BJ (cell line): Measurements from ENCODE around the gene CPED1. TPM values are rescaled to one million over a fixed set of nuclear protein-coding genes. Genes with fewer than 3 reads are reported as not detected.
"Not testable (repeated sequence)": the region's sequence is repeated elsewhere in the genome, so short reads cannot be mapped to it uniquely, and the experiment has no call there.

ENCODE experiments used
- CTCF ChIA-PET: fragments of 350-600 bp; formaldehyde crosslinking; extraction: SDS; loops from one replicate; lab custom pipeline; 2021; ENCODE audit warnings: antibody characterized with exemption, inconsistent platforms; lab: Yijun Ruan, JAX
- POLR2A ChIA-PET: fragments of 300-600 bp; sonication (Branson Sonifier 250); formaldehyde crosslinking; extraction: SDS; loops from one replicate; lab custom pipeline; 2021; ENCODE audit warnings: antibody characterized with exemption; lab: Charles Lee
- DNase-seq: peaks from one replicate; pipeline ENCODE4 v3.0.0-alpha.2; 2011; ENCODE audit warnings: low read depth
- H3K27me3 ChIP-seq: 2 replicates; pipeline ENCODE4 v1.6.0; 2011; ENCODE audit warnings: low read length; ENCODE audit not compliant: control insufficient read depth, insufficient read depth
- H3K36me3 ChIP-seq: 2 replicates; pipeline ENCODE4 v1.5.1; 2011; ENCODE audit warnings: low read length; ENCODE audit not compliant: control insufficient read depth, insufficient read depth
- H3K4me3 ChIP-seq: 2 replicates; pipeline ENCODE4 v1.5.1; 2011; ENCODE audit warnings: low read depth, mild to moderate bottlenecking, control low read depth, low read length
- polyA plus RNA-seq: library from polyadenylated mRNA; depleted of rRNA; stranded (reverse); fragments of >200 nt; gene quantifications from 2 replicates; pipeline ENCODE4 v1.2.3, GENCODE V29; 2011
- TF ChIP-seq, protein P1 (sequence below): IDR thresholded peaks from 2 replicates; pipeline ENCODE4 v1.5.1; 2011; ENCODE audit warnings: low read depth, mild to moderate bottlenecking, control low read depth, inconsistent platforms, low read length, moderate library complexity; ENCODE audit not compliant: insufficient read depth

Gene CPED1
- polyA plus RNA-seq, 1 experiment = 18.3 TPM

DNA sequence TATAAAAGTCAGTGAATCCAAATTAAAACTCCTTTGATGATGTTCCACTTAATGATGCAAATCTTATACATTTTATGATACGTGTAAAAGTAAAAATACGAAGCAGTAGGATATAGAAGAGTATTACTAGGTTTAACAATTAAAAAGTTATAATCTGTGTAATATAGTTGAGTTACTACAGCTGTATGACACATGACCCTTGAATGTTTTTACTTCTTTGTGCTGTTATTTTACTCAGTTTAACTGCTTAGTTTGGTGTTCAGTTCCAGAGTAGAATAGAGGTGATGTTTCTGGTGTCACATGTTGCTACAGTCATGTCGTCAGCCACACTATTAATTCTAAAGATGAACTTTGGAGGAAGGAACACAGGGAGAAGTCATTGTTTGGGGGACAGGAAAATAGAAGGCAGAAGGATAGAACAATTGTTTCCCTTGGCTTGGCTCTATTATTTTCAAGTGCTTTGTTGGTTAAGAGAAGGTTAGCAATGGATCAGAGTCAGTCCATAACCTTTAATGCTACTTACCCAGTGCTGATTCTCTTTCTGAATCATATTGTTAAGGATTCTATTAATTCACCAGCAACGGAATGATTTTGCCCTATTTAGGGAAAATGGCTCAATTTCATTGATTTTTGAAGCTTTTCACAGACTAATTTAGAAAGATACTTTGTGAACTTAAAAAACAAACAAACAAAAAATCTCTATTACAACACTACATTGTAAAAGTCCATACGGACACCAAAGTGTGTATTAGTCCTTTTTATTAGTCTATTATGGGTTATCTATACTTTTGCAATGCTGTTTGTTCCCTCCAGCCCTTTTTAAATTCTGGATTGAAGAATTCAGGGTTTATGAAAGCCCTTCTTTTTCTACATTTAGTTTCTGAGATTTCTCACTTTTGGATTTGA lies 73.4 kb downstream of the CPED1 start:
- H3K27me3 ChIP-seq = no peaks in the 10 kb centered on the region
- POLR2A ChIA-PET = interaction anchor here (0.6 kb wide), 1 partner anchor 62 kb away, joined by 4 read pairs; no protein-coding TSS in a partner anchor
- TF ChIP-seq, protein P1, sequence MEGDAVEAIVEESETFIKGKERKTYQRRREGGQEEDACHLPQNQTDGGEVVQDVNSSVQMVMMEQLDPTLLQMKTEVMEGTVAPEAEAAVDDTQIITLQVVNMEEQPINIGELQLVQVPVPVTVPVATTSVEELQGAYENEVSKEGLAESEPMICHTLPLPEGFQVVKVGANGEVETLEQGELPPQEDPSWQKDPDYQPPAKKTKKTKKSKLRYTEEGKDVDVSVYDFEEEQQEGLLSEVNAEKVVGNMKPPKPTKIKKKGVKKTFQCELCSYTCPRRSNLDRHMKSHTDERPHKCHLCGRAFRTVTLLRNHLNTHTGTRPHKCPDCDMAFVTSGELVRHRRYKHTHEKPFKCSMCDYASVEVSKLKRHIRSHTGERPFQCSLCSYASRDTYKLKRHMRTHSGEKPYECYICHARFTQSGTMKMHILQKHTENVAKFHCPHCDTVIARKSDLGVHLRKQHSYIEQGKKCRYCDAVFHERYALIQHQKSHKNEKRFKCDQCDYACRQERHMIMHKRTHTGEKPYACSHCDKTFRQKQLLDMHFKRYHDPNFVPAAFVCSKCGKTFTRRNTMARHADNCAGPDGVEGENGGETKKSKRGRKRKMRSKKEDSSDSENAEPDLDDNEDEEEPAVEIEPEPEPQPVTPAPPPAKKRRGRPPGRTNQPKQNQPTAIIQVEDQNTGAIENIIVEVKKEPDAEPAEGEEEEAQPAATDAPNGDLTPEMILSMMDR = no peak
- H3K4me3 ChIP-seq = no peak overlapping the region
- no peaks in the 10 kb centered on the region for H3K36me3 ChIP-seq
- CTCF ChIA-PET = interaction anchor here (0.8 to 1.6 kb wide), 3 partner anchors 8 to 75 kb away, joined by 3 to 5 read pairs (median 4); no protein-coding TSS in a partner anchor
- no peak for DNase-seq

DNA sequence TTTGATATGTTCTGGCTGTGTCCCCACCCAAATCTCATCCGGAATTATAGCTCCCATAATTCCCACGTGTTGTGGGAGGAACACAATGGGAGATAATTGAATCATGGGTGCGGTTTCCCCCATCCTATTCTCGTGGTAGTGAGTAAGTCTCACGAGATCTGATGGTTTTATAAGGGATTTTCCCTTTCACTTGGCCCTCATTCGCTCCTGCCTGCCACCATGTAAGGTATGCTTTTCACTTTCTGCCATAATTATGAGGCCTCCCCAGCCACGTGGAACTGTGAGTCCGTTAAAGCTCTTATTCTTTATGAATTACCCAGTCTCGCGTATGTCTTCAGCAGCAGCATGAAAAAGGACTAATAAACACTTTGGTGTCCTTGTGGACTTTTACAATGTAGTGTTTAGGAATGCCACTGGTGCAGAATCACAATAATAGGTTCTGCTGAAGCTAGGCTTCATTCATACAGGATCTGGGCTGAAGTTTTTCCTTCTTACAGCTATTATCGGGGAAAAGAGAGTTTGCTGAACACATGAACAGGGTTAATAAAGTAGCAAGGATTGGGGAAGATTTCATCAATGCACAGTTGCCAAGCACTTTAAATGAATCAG lies 74.3 kb downstream of the CPED1 start:
- no peak for DNase-seq
- ChIA-PET CTCF (interaction anchor here (0.6 to 1.5 kb wide), 5 partner anchors 9 to 75 kb away, joined by 3 to 5 read pairs (median 3); partner anchors contain the start of gene CPED1), POLR2A (interaction anchor here (0.6 kb wide), 1 partner anchor 13 kb away, joined by 8 read pairs; no protein-coding TSS in a partner anchor)
- TF ChIP-seq, protein P1 = no peak
- no peaks in the 10 kb centered on the region for H3K36me3 ChIP-seq
- H3K4me3 ChIP-seq = no peak overlapping the region
- H3K27me3 ChIP-seq = no peaks in the 10 kb centered on the region

DNA sequence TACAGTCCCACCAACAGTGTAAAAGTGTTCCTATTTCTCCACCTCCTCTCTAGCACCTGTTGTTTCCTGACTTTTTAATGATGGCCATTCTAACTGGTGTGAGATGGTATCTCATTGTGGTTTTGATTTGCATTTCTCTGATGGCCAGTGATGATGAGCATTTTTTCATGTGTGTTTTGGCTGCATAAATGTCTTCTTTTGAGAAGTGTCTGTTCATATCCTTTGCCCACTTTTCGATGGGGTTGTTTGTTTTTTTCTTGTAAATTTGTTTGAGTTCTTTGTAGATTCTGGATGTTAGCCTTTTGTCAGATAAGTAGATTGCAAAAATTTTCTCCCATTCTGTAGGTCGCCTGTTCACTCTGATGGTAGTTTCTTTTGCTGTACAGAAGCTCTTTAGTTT lies 79.2 kb downstream of the CPED1 start:
- H3K4me3 ChIP-seq, H3K27me3 ChIP-seq, DNase-seq, POLR2A ChIA-PET, CTCF ChIA-PET, H3K36me3 ChIP-seq: not testable (repeated sequence)

DNA sequence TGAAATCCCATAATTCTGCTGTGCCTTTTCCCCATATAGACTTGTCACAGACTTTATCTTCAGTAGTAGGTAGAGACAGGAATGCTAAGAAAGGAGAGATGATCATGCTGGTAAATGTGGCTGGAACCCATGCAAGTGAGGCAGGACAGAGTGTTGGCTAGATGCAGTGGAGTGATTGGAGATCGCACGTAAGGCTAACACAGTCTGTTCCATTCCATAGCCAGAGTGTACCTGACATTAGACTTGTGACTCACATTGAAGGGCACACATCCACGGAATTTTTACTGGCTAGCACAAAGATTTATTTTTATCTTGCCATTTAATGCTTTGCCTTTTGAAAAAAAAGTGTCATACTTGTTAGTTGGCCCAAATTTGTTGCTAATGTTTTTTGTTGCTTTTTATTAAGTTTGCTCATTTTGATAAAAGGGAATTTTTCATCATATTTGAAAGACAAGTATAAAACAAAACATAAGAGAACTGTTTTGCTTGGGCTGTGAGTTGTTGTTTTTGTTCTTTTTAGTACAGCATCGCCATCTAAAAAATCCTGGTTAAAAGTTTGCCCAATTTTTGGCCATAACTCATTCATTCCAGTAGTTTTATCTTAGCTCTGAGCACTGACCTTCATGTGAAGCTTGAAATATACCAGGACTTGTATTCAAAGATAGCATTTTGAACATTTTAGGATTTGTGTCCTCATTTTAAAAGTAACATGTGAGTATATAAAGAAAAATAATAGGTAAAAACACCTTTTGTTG lies 81.0 kb downstream of the CPED1 start:
- ChIA-PET POLR2A (no interaction called here), CTCF (interaction anchor here (1.0 to 1.6 kb wide), 2 partner anchors 35 to 83 kb away, joined by 3 to 4 read pairs; no protein-coding TSS in a partner anchor)
- no peaks in the 10 kb centered on the region for H3K27me3 ChIP-seq
- DNase-seq = peak; percentile 9
- H3K36me3 ChIP-seq = no peaks in the 10 kb centered on the region
- H3K4me3 ChIP-seq = no peak overlapping the region
- TF ChIP-seq, protein P1 = no peak

DNA sequence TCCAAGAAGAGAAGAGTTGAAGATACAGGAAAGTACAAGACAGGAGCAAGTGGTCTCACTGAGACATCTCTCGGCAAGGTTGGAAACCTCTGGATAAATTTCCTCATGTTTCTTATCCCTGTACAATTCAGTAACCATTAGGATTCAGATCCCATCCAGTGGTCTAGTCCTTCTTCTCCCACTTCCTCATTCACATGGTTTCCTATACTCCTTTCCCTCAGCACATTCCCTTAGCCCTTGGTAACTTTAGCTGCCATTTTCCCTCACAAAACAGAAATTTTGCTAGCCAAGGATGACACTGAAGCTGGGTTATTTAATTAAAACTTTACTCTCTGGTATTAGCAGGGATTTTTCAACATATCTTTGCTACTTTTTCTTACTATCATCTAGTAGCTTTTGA lies 82.6 kb downstream of the CPED1 start:
- H3K36me3 ChIP-seq = no peaks in the 10 kb centered on the region
- H3K4me3 ChIP-seq = no peak overlapping the region
- POLR2A ChIA-PET = no interaction called here
- no peak for DNase-seq
- no peaks in the 10 kb centered on the region for H3K27me3 ChIP-seq
- CTCF ChIA-PET = interaction anchor here (0.7 to 1.6 kb wide), 3 partner anchors 10 to 85 kb away, joined by 3 to 5 read pairs (median 3); no protein-coding TSS in a partner anchor
- TF ChIP-seq, protein P1 = no peak
